Gastrocnemius medialis (tissue), 4 donors: Measurements from ENCODE around the gene PGM2L1.

ENCODE experiments used
- POLR2A ChIP-seq, 2 donors: fragments of 450-650 bp; IDR thresholded peaks; one replicate each; pipeline ENCODE4 v1.6.1; 2017; ENCODE audit warnings: antibody characterized with exemption in 2 of 2, mild to moderate bottlenecking in 2 of 2, moderate library complexity in 2 of 2
- TF ChIP-seq, protein P1 (sequence below), 5 experiments: fragments of 450-650 bp in 3 of 5; fragments of 200-600 bp in 2 of 5; sonication (generic) in 2 of 5; IDR thresholded peaks in 4 of 5; conservative IDR thresholded peaks in 1 of 5; 1 replicate in 4 of 5; 2 replicates in 1 of 5; pipeline ENCODE4 v1.5.1; 2016 to 2019; ENCODE audit warnings: antibody characterized with exemption in 5 of 5, mild to moderate bottlenecking in 3 of 5, moderate library complexity in 3 of 5

DNA sequence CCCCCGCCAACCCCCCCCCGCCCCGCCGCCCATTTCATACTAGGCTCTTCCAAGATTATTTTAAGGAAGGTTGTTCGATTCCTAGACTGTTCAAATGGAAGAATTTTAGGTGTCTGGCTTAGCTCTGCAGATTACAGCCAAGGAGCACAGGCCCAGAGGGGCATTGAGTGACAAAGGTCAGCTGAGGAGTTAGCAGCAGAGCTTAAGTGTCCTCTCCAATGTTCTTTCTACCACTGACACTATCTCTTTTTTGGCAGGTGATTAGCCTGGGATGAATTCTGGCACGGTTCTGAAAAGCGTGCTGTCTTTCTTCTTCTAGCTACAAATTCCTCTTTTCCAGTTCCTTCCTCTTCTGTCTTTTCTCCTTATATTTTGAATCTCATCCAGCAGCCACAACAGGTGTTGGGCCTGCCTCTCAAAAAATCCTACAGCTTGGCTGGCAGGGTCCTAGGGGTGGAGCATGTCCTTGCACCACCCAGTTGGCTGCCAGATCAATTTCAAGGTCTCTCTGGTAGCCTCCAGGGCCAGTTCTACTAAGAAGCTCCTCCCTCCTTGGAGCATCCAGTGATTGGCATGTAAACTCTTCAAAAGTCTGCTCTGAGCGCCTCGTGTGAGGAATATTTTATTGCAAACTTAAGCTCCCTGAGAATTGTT, 46.1 kb upstream of the PGM2L1 start:
- TF ChIP-seq, protein P1, sequence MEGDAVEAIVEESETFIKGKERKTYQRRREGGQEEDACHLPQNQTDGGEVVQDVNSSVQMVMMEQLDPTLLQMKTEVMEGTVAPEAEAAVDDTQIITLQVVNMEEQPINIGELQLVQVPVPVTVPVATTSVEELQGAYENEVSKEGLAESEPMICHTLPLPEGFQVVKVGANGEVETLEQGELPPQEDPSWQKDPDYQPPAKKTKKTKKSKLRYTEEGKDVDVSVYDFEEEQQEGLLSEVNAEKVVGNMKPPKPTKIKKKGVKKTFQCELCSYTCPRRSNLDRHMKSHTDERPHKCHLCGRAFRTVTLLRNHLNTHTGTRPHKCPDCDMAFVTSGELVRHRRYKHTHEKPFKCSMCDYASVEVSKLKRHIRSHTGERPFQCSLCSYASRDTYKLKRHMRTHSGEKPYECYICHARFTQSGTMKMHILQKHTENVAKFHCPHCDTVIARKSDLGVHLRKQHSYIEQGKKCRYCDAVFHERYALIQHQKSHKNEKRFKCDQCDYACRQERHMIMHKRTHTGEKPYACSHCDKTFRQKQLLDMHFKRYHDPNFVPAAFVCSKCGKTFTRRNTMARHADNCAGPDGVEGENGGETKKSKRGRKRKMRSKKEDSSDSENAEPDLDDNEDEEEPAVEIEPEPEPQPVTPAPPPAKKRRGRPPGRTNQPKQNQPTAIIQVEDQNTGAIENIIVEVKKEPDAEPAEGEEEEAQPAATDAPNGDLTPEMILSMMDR (IDR thresholded peaks at IDR 0.05 in 4 of 5, conservative IDR thresholded peaks at IDR 0.05 in 1 of 5), result no peak
- no peak for TF ChIP-seq POLR2A (IDR thresholded peaks at IDR 0.05)
